Colonic mucosa (tissue), 4 donors: ENCODE data around the gene HNF1B. TPM values are rescaled to one million over a fixed set of nuclear protein-coding genes. Genes with fewer than 3 reads are reported as not detected.
"Not testable (repeated sequence)": the region's sequence is repeated elsewhere in the genome, so short reads cannot be mapped to it uniquely, and the experiment has no call there.

Source experiments
- DNase-seq: peaks from one replicate; pipeline ENCODE4 v3.0.0-alpha.2; 2020
- H3K27ac ChIP-seq: fragments of 200-600 bp; one replicate; pipeline ENCODE4 v1.8.0; 2021
- H3K27me3 ChIP-seq: fragments of 200-600 bp; one replicate; pipeline ENCODE4 v1.8.0; 2021
- H3K36me3 ChIP-seq: fragments of 200-600 bp; one replicate; pipeline ENCODE4 v1.8.0; 2021
- H3K4me1 ChIP-seq: fragments of 200-600 bp; one replicate; pipeline ENCODE4 v1.8.0; 2021; ENCODE audit warnings: mild to moderate bottlenecking
- H3K4me3 ChIP-seq: fragments of 200-600 bp; one replicate; pipeline ENCODE4 v1.8.0; 2021
- H3K9ac ChIP-seq, 2 donors: one replicate each; pipeline ENCODE4 v1.7.0; 2013; ENCODE audit warnings: control low read depth in 2 of 2, low read depth in 2 of 2, low read length in 2 of 2
- H3K9me3 ChIP-seq: fragments of 200-600 bp; one replicate; pipeline ENCODE4 v1.8.0; 2021
- intact Hi-C: fragments of 100-400 bp; cut with DNase I; formaldehyde crosslinking; loops from one replicate; pipeline ENCODE4 v1.14.1; 2022
- total RNA-seq, 2 donors: library from RNA; stranded (reverse); fragmentation: NEBNext Ultra II Directional in 1 of 2; extraction: Animal tissue kit (Norgen Biotek cat#: 25700) in 1 of 2; gene quantifications; one replicate each; pipeline ENCODE4 v1.2.1, GENCODE V29; 2021
- TF ChIP-seq, protein P1 (sequence below): fragments of 200-600 bp; IDR thresholded peaks from one replicate; pipeline ENCODE4 v1.8.0; 2022; ENCODE audit warnings: antibody characterized with exemption, mild to moderate bottlenecking
- donor health status: healthy.
- donor health status: DM: no; HTN: no; CAD: no.
- donor health status: DM: no; HTN: no; CAD: no.

Gene HNF1B
- total RNA-seq, 2 donors from 2014 or later = 28.0 to 34.8 TPM

DNA sequence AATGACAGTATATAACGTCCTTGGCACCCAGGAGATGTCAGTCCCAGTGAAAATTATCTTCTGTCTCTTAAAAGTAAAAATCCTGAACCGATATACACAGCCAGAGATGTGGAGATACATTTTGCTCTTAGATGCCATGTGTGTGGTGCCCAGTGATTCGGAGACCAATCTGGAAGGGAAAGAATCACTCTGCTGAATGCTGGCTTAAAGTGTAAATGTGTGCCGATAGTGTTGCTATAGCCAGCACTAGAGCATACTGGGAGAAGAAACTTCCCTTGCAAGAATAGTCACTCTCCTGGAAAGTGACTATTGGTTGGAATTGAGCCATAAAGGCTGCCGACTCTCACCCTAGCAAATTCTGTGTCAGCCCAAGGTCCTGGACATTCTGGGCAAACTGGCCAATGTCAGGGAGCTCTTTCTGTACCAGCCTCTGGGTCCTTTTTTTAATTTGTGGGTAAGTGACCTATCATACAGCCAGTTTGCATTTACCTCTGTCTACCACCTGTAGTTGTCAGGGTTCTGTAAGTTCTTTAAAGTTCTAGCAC is 44.2 kb upstream of the HNF1B start:
- DNase-seq = peak; percentile 52
- peak overlapping the region in 1 of 2 donors; percentile 41 for H3K9ac ChIP-seq
- H3K4me3 ChIP-seq = no peak overlapping the region
- peaks cover 10% of the 10 kb centered on the region for H3K4me1 ChIP-seq
- no peaks in the 10 kb centered on the region for H3K27me3 ChIP-seq
- no peaks in the 10 kb centered on the region for H3K9me3 ChIP-seq
- TF ChIP-seq, protein P1, sequence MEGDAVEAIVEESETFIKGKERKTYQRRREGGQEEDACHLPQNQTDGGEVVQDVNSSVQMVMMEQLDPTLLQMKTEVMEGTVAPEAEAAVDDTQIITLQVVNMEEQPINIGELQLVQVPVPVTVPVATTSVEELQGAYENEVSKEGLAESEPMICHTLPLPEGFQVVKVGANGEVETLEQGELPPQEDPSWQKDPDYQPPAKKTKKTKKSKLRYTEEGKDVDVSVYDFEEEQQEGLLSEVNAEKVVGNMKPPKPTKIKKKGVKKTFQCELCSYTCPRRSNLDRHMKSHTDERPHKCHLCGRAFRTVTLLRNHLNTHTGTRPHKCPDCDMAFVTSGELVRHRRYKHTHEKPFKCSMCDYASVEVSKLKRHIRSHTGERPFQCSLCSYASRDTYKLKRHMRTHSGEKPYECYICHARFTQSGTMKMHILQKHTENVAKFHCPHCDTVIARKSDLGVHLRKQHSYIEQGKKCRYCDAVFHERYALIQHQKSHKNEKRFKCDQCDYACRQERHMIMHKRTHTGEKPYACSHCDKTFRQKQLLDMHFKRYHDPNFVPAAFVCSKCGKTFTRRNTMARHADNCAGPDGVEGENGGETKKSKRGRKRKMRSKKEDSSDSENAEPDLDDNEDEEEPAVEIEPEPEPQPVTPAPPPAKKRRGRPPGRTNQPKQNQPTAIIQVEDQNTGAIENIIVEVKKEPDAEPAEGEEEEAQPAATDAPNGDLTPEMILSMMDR = no peak
- no peaks in the 10 kb centered on the region for H3K36me3 ChIP-seq
- peak overlapping the region; percentile 78 for H3K27ac ChIP-seq
- intact Hi-C loops = no loop called here

DNA sequence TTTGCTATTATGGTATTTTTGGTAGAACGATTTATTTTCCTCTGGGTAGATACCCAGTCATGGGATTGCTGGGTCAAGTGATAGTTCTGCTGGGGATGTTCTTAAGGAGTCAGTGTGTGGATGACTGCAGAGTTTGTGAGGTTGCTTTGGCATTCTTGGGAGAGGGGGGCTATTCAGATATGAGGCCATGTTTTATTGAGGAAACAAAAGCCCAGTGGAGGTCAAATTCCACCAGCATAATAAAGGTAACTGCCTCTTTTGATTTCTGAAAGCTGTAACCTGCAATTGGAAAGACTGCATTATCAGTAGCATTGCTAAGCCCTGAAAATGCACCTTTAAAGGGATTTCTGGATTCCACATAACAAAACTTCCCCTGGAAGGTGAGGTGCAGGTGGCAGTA is 43.7 kb upstream of the HNF1B start:
- DNase-seq = peak; percentile 64
- TF ChIP-seq, protein P1 = no peak
- H3K9ac ChIP-seq = peak overlapping the region in 1 of 2 donors; percentile 41
- H3K9me3 ChIP-seq = no peaks in the 10 kb centered on the region
- H3K36me3 ChIP-seq = no peaks in the 10 kb centered on the region
- peaks cover 10% of the 10 kb centered on the region for H3K4me1 ChIP-seq
- intact Hi-C loops = no loop called here
- H3K27ac ChIP-seq = peak overlapping the region; percentile 78
- no peak overlapping the region for H3K4me3 ChIP-seq
- no peaks in the 10 kb centered on the region for H3K27me3 ChIP-seq

DNA sequence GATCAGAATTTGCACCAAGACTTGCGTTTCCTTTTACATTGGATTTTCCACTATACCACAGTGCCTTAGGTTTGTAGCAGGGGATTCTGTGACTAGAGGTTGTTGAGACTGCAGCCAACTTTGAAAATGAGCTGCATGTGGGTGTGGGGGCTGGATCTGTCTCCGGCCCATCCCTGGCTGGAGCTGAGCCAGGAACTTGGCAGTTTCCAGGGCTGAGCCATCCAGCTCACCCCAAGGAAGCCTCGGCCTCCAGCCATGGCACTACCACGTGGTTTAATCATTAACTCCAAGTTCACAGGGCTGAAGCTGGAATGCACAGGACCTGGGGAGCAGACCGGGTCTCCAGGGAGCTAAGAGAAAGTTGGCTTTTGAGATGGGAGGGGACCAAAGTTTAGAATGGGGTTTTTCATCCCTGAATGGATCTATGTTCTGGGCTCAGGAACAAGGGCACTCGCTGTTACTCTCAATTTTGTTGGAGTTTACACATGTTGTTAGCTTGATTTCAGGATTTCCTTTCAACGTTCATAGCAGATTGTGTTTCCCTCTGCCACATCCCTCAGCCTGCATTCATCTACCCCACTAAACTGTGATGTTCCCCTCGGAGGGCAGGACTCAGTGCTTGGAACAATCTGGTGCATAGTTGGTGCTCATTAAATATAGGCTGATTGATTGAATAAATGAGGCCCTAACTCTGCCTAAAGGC is 42.3 kb upstream of the HNF1B start:
- intact Hi-C loops = no loop called here
- Histone ChIP-seq H3K4me3 (no peak overlapping the region), H3K36me3 (no peaks in the 10 kb centered on the region), H3K27ac (peak overlapping the region; percentile 78), H3K9ac (peak overlapping the region in 1 of 2 donors; percentile 62), H3K9me3 (no peaks in the 10 kb centered on the region), H3K27me3 (no peaks in the 10 kb centered on the region), H3K4me1 (peaks cover 10% of the 10 kb centered on the region)
- peak; percentile 91 for DNase-seq
- TF ChIP-seq, protein P1 = no peak

DNA sequence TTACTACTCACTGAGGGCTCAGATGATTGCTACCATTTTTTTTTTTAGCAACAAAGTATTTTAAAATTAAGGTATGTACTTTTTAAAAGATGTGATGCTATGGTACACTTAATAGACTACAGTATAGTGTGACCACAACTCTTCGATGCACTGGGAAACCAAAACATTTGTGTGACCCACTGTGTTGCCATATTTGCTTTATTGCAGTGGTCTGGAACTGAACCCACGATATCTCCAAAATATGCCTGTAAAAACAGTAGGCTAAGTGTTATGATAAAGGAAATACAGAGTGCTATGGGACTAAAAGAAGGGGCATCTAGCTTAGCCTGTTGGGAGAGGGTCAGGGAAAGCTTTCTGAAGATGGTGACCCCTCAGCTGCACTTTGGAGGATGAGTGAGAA is 41.6 kb upstream of the HNF1B start:
- Histone ChIP-seq H3K9ac (peak overlapping the region in 1 of 2 donors; percentile 62), H3K36me3 (no peaks in the 10 kb centered on the region), H3K27ac (no peak overlapping the region), H3K27me3 (no peaks in the 10 kb centered on the region), H3K9me3 (no peaks in the 10 kb centered on the region), H3K4me3 (no peak overlapping the region), H3K4me1 (peaks cover 10% of the 10 kb centered on the region)
- intact Hi-C loops = no loop called here
- DNase-seq = no peak
- TF ChIP-seq, protein P1 = no peak

DNA sequence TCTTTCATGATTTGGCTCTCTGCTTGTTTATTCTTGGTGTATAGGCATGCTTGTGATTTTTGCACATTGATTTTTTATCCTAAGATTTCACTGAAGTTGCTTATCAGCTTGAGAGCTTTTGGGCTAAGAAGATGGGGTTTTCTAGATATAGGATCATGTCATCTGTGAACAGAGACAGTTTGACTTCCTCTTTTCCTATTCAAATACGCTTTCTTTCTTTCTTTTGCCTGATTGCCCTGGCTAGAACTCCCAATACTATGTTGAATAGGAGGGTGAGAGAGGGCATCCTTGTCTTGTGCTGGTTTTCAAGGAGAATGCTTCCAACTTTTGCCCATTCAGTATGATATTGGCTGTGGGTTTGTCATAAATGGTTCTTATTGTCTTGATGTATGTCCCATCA is 37.6 kb upstream of the HNF1B start:
- H3K9ac ChIP-seq, H3K4me3 ChIP-seq, H3K4me1 ChIP-seq, H3K27me3 ChIP-seq, H3K36me3 ChIP-seq, DNase-seq, H3K27ac ChIP-seq, H3K9me3 ChIP-seq, intact Hi-C loops: not testable (repeated sequence)

DNA sequence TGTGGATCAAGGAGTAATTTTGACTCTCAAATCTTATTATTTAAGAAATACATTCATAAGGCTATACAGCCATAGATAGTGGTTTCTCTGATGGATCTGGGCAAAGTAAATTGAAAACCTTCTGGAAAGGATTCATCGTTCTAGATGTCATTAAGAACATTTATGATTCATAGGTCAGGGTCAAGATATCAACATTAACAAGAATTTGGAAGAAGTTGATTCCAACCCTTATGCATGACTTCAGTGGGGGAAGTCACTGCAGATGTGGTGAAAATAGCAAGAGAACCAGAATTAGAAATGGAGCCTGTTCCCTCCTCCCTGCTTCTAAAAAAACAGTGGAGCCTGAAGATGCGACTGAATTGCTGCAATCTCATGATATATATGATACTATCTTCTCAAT is 36.6 kb upstream of the HNF1B start:
- intact Hi-C loops = no loop called here
- TF ChIP-seq, protein P1 = no peak

More for the DNA sequence above, 36.6 kb upstream of the HNF1B start:
- no peak overlapping the region for H3K27ac ChIP-seq
- no peak overlapping the region for H3K4me3 ChIP-seq
- H3K36me3 ChIP-seq = no peaks in the 10 kb centered on the region
- H3K9ac ChIP-seq = no peak overlapping the region
- no peaks in the 10 kb centered on the region for H3K27me3 ChIP-seq
- no peaks in the 10 kb centered on the region for H3K9me3 ChIP-seq
- DNase-seq = no peak
- no peaks in the 10 kb centered on the region for H3K4me1 ChIP-seq
